GM21786 (cell line): Measurements from ENCODE around the gene DYNLT4.
A peak's percentile ranks its signal among the peaks of the same experiment; 100 is the strongest.
"Not testable (repeated sequence)": the region's sequence is repeated elsewhere in the genome, so short reads cannot be mapped to it uniquely, and the experiment has no call there.

Source experiments
- ATAC-seq: cut with Tn5 transposase; IDR thresholded peaks from one replicate; pipeline ENCODE4 v1.9.1; 2021; ENCODE audit not compliant: unreplicated experiment

Gene DYNLT4

DNA sequence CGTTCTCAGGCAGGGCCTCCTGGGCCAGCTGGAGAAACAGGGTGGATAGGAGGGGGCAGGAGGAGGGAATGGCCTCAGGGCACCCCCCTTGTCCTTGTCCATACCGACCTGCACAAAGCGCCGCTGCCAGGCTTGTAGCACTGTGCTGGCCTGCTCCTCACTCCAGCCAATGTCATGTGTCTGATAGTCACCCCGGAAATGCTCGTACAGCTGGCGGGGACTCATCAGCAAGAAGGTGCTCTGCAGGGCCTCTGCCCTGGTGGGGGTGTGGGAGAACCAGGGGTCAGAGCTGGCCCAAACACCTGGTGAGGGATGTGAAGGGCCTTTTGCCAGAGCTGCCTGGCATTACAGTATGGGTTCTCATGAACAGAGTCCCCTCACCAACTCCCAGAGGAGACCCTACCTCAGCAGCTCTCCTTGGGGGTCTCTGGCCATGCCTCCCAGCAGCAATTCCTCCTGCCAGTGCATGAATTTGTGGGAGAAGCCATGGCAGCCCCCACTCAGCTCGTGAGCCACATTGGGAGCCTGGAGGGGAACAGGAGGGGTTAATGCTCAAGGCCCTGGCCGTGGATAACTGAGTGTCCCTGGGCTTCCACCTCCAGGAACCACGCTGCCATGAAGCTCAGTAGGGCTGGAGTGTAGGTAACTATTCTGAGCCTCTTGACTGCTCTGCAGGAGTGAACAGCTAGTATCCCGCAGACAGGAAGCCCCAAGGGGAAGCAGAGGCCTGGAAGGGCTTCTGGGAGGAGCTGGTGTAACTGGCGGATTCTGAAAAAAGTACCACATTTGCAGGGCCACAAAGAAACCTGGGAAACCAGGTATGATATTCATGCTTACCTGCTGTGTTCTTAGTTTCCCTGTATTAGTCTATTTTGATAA lies 22.6 kb upstream of the DYNLT4 start:
- ATAC-seq, result no peak

DNA sequence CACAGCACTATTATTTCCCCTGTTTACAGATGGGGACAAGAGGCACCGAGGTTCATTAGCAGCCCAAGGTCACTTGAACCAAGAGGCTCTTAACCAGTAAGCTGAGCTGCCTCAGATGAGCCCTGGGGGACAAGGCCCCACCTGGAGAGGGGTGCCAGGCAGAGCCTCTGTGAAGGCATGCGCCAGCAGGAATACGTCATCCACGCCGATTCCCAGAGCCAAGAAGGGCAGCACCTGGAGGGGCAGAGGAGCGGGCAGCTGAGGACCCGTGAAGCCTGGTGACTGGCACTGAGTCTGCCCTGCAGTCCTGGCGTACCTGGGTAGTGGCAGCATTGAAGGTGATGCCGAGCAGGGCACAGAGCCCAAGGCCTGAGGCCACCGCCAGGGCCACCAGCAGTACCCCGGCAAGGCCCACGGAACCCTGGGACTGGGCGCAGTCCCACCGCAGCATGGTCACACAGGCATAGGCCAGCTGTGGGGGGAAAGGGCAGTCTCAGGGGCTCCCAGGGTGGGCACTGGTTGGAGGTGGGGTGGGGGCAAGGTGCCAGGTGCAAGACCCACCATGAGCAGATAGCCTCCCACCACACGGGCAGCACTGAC lies 21.8 kb upstream of the DYNLT4 start:
- ATAC-seq, result no peak

DNA sequence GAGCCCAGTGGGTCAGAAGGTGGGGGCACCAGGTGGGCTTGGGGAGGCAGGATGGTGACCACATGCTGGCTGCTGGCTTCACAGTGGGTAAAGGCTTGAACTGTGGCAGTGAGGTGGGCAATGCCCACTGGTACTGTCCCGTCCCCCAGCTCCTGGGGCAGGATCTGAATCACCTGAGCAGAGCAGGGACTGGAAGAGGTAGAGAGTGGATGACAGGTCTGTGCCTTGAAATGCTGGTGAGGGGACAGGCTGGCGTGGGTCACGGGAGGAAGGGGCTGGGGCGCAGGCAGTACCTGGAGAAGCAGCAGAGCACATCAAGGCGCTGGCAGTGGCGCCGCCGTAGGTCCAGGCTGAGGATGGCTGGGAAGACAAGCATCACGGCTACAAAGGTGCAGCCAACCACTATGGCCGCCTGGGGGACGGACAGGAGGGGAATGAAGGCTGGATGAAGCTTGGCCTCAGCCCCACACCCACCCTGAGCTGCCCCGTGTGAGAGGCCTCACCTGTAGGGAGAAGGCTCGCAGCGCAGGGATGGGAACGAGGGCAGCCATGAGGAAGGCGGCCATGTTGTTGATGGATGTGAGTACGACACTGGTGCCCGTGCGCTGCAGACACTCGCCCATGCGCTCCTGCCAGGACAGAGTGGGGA lies 21.0 kb upstream of the DYNLT4 start:
- ATAC-seq, result no peak

DNA sequence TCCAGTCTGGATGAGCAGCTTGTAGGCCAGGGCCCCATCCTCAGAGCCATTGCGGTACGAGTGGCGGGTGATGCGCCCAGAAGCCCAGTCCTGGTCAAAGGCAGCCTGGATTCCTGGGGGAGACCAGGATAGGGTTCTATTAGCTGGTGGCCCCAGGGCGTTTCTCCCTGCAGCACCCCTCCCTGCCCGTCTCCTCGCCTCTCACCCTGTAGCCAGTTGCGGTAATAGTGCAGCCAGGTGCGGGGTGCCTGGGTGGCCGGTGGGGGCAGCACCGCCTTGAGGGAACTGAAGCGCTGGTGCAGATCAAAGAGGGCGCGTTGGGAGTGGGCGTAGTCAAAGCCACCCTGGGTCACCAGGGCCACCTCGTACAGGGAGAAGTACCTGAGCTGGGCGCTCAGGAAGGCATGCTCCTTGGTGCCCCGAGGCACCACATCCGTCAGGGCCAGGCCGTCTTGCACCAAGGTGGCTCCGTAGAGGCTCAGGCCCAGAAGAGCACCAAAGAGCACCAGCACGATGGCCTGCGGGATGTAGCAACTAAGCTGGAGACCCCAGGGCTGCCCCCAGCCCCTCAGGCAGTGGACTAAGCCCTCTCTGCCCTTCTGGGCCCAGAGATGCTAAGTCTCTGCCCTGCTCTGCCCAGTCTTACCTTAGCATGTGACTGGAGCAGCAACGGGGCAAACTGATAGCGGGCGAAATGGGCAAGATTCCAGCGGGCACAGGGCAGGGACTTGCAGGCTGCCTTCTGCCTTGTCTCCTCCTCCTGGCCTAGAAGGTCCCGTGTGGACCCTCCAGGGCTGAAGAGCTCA lies 20.2 kb upstream of the DYNLT4 start:
- ATAC-seq, result no peak

DNA sequence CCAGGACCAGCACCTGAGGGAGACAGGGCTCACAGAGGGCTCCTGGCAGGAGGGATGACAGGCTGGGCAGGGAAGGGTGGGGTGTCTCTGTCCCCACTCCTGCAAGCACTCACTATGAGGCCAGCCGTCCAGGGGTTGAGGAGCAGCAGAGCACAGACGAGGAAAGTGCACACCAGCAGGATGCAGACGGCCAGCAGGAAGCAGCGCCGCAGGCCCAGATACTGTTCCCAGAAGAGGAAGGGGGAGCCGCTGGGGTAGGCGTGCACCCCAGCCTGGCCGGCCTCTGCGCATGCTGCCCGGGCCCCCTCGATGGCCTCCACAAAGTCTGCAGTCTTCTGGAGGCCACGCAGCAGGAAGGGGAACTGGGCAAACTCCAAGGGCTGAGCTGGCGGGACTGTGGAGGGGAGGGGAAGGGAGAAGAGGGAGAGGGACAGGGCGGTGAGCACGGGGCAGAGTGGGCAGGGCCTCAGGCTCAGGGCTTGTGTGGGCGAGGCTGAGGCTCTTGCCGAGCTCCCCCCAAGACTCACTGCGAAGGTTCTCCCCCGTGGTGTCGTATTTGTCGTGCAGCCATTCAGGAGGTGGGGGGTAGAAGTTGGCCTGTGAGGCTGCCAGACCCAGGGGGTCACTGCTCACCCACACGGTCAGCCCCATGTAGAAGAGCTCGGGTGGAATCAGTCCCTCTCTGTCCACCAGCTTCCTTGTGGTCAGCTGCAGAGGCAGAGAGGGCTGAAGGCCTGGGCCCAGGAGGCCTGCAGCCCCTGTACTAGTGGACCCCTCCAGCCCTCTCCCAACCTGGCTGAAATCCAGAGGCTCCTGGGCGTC lies 19.4 kb upstream of the DYNLT4 start:
- no peak for ATAC-seq

DNA sequence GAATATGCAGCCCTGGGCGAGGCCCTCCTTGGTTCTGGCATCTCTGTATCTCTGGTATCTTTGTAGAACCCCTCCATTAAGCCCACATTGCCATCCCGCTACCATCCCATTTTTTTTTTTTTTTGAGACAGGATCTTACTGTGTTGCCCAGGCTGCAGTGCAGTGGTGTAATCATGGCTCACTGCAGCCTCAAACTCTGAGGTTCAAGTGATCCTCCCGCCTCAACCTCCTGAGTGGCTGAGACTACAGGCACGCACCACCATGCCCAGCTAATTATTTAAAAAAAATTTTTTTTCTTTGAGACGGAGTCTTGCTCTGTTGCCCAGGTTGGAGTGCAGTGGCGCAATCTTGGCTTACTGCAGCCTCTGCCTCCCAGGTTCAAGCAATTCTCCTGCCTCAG lies 17.2 kb upstream of the DYNLT4 start:
- not testable (repeated sequence) for ATAC-seq

DNA sequence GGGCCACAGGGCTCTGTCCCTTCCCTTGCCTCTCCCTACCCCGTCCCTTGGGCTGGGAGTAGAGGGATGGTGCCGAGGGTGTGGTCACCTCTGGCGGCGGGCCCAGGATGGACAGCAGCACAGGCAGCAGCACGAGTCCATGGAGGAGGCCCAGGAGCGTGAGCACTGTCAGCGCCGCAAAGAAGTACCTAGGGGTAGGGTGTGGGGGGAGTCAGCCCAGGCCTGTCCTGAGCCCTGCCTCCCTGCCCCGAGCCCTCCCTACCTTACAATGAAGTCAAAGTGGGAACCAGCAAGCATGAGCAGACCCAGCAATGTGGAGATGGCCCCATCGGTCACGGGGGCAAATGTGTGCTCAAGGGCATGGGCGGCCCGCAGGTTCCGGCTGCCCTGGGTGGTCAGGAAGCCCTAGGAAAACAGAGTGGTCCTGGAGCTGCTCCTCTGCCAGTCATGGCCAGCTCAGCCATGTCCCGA lies 15.9 kb upstream of the DYNLT4 start:
- ATAC-seq, result no peak

DNA sequence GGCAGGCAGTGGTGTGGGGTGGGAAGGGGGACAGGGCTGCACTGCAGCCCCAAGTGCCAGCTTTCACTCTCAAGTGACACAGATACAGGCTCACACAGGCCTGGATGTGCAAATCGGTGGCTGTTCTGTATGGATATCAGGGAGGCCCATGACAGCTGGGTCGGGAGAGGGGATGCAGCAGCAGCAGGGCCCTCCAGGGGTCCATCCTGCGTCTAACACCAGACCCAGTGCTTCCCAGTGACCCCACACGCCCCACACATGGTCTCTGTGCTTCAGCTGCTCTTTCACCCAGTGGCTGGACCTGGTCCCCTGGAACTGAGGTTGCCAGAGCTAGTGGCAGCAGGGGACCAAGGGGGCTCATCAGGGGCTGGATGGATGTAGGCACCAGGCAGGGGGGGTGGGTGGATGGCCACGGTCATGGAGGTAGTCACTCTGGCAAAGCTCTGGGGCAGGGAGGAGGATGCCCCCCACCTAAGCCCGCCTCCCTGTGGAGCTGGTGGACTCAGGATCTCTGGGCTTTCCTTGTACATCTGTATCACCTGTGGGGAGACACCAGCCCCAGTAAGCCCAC lies 15.1 kb upstream of the DYNLT4 start:
- no peak for ATAC-seq

DNA sequence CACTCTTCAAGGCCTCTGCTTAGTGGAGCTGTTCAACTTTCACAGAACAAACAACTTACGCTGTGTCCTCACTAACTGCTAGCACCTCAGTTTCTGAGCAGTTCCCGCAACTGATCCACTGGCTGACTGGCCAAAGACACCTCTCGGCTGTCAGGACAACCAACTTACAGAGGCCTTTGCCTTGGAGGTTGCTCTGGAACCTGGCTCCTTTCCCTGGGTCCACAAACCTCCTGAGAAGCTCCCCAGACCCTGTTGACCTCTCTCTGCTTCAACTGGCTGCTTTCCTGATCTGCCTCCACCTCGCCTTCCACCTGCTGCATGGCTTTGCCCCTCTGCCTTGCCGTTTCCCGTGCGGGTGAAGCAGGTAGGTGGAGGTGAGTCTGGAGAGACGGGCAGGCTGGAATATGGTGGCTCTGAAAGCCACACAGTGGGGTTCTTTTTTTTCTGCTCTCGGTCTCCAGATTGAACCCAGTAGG lies 14.1 kb upstream of the DYNLT4 start:
- no peak for ATAC-seq

DNA sequence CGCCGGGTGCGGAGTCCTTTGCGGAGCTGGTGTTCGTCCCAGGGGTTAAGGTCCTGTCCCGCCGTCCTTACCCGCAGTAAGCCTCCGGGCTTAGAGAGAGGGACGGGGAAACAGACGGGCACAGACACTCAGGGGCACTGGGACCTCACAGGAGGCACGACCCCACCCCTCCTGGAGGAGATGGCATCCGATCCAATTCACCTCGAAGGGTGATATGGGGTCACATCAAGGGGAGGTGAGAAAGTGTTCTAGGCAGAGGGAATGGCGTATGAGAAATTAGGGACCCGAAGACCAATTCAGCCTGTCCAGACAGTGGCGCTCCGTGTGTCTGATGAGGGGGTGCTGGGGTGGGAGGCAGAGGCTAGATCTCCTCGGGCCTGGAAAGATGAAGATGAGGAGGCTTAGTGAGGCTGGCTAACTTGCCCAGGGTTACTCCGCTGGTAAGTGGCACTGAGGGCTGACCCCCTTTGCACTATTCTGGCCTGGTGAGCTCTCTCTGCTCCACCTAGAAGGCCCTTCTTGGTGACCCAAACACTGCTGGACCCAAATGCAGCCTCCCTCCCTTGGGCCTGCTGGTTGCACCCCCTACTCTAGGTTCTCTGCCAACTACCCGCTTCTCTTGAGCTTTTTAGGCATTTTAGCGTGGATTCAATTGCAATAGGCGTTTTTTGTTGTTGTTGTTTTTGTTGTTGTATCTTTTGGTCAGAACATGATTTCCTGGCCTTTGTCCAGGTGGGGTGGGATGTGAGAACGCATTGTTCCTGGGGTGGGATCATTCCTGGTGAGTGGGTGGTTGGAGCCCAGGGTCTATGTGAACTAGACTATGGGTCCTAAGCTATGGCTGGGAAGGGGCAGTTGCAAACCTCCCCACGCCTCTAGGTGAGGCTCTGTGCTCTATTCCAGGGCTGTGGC lies 13.4 kb upstream of the DYNLT4 start:
- ATAC-seq, result no peak

DNA sequence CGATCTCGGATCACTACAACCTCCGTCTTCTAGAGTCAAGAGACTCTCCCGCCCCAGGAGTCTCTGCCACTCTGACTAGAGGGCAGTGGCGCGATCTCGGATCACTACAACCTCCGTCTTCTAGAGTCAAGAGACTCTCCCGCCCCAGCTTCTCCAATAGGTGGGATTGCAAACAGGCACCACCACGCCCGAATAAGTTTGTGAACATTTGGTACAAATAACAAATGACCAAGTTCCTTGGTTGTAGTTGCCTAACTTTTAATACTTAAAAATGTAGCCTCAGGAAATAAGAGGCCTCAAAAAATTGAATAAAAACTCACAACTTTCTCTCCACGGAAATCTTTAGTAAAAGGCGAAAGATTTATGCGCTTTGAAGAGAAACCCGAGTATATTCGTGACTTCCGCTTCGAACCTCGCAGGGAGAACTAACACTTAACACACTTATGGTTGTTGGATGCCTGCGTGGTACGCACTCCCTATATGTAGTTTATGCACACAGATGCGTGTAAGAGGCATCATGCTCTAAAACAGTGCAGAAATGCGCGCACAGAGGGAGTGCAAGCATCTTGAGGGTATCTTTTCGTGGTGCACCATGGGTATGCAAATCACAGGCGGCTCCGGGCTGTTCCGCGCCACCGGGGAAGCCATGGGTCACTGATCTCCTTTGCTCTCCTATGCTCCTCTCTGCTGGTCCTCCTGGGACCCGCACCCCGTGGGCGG lies 12.6 kb upstream of the DYNLT4 start:
- peak; percentile 71 for ATAC-seq

DNA sequence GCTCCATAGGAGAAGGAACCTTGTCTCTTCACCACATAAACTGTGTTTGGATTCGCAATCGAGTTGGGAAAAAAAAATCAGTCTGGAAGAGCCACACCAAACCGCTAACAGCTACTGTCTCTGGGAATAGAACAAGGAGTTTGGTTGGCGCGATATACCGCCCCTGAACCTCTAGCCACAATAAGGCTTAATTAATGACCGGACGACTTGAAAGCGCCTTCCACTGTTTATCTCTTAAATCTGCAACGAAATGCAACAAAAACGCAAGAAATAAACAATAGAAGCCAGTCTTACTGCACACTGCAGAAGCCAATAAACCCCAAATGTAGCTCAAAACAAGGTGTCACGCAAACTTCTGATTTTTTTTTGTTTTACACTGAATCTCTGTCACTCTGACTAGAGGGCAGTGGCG lies 12.1 kb upstream of the DYNLT4 start:
- no peak for ATAC-seq

DNA sequence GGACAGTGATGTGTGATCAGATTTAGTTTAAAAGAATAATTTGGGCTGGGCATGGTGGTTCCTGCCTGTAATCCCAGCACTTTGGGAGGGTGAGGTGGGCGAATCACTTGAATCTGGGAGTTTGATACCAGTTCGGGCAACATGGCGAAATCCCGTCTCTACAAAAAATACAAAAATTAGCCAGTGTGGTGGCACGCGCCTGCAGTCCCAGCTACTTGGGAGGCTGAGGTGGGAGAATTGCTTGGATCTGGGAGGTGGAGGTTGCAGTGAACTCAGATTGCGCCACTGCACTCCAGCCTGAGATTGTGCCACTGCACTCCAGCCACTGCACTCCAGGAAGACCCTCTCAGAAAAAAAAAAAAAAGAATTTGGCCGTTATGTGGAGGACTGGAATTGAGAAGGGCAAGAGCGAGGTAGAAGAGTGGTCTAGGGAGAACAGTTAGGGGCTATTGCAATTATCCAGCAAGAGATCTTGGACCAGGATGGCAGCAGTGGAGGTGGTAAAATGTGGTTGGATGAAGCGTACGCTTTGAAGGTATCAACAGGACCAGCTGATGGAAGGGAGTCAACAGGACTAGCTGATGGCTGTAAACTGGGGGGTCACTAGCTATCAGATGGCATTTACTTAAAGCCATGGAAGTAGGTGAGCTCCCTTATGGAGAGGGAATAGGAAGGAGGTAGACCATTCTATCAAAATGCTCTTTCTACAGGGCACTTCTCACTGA lies 10.8 kb upstream of the DYNLT4 start:
- ATAC-seq, result no peak

DNA sequence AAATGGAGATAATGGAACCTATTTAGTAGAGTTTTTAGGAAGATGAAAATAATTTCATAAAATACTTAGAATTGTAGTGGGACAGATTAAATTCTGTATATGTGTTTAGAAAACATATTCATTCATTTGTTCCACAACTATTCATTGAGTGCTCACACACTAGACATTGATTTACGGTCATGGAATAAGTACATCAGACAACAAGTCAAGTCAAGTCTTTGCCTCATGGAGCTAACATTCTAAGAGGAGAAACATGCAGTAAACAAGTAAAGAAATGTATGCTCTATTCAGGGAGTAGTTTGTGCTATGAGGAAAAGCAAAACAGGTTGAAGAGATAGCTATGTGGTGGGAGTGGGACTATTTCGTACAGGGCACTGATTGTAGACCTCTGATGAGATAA lies 10.2 kb upstream of the DYNLT4 start:
- no peak for ATAC-seq

DNA sequence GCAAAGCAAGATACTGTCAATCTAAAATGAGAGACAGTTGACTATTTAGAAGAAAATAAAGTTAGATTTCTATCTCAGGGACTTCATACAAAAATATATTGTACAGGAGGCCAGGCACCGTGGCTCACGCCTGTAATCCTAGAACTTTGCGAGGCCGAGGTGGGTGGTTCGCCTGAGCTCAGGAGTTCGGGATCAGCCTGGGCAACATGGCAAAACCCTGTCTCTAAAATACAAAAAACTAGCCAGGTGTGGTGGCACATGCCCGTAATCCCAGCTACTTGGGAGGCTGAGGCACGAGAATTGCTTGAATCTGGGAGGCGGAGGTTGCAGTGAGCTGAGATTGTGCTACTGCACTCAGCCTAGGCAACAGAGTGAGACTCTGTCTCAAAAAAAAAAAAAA lies 8.8 kb upstream of the DYNLT4 start:
- ATAC-seq, result not testable (repeated sequence)

DNA sequence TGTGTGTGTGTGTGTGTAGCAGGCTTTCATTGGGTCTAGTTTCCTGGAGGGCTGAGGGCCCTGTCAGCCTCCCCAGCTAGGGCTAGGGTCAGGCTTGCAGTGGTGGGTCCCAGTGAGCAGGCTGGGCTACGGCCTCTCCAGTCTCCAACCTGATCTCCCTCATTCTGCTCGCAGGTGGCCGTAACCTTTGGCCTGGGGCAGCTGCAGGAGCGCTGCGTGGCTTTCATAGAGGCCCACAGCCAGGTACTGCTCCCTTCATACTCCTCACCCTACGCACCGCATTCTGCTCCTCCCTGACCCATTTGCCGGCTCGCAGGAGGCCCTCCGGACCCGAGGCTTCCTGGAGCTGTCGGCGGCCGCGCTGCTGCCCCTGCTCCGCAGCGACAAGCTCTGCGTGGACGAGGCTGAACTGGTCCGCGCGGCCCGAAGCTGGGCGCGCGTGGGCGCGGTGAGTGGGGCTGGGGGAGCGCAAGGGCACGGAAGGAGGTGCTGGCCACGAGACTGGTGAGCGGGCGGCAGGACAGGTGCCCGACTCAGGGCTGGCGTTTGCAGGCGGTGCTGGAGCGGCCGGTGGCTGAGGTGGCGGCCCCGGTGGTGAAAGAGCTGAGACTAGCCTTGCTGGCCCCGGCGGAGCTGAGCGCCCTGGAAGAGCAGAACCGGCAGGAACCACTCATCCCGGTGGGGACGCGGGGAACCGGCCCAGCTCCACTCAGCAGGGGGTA lies 5.8 kb upstream of the DYNLT4 start:
- ATAC-seq, result no peak

DNA sequence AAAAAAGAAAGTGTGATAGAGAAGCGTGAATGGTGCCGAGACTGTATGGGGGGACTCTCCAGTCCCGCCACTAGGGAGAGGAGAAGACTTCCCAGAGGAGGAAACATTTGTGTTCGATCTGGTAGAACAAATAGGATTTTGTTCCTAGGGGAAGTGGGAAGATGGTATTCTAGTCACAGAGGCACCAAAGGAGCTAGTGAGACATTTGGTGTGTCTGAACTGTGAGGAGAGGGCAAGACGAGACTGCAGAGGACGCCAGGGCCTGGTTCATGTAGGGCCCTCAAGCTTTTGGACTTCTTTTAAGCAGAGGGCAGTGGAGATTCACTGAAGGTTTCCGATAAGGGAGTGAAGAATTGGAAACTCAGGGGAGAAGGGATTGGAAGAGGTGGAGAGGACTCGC lies 4.1 kb upstream of the DYNLT4 start:
- ATAC-seq, result no peak
